ENCODE results near the gene AAK1.
"Not testable (repeated sequence)": the region's sequence is repeated elsewhere in the genome, so short reads cannot be mapped to it uniquely, and the experiment has no call there.

Gene AAK1

DNA sequence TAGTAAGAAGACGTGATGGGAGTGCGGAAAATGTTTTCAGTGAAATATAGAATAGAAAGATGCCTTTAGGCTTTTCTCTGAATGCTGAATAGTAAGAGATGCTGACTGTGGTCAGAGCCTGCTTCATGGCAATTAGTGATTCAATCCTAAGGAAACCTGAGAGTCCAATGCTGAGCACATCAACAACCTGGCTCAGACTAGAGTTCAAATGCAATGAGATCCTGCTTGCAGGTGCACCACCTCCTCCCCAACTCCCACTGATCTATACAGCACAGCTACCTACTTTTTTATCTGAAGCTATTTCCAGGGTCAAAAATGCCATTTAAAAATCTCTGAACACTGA is 65.4 kb downstream of the AAK1 start:
- TF ChIP-seq, protein P1, sequence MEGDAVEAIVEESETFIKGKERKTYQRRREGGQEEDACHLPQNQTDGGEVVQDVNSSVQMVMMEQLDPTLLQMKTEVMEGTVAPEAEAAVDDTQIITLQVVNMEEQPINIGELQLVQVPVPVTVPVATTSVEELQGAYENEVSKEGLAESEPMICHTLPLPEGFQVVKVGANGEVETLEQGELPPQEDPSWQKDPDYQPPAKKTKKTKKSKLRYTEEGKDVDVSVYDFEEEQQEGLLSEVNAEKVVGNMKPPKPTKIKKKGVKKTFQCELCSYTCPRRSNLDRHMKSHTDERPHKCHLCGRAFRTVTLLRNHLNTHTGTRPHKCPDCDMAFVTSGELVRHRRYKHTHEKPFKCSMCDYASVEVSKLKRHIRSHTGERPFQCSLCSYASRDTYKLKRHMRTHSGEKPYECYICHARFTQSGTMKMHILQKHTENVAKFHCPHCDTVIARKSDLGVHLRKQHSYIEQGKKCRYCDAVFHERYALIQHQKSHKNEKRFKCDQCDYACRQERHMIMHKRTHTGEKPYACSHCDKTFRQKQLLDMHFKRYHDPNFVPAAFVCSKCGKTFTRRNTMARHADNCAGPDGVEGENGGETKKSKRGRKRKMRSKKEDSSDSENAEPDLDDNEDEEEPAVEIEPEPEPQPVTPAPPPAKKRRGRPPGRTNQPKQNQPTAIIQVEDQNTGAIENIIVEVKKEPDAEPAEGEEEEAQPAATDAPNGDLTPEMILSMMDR (IDR thresholded peaks at IDR 0.05; ENCODE audit: insufficient read depth, low read depth, low read length, missing control alignments): no peak
- no peak for DNase-seq (ENCODE audit: low read depth)
- no peak overlapping the region for H3K4me3 ChIP-seq (ENCODE audit: low read depth, low read length)

DNA sequence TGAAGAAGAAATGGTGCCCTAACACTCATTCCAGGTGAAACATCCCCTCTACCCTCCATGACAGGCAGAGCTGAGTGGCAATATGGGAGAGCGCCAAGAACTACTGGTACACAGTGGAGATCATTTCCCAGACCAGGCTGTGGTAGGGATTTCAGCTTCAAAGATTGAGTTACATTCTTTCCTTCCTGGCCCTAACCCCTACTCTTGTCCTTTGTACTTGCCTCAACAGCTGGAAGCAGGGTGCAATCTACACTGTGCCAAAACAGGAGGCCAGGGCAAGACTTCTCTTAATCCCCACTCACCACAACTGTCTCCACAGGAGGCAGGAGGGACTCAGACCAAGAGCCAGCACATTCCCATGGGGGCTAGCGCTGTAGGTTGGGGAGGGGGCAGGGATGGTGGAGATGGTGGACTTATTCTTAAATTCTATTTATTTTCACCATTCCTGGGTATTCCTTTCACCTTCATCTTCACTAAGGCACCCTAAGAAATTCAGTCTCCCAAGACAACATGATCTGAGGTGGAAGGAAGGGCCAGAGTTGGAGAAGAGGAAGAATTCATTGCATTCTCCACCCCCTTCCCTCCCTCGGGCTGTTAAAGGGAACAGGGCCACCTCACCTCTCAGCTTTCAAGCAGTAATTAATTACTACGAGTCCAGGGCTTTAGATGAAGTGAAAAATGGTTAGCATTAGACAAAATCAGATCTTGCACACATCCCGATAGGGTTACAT is 65.9 kb downstream of the AAK1 start:
- TF ChIP-seq, protein P1 (IDR thresholded peaks at IDR 0.05; ENCODE audit: insufficient read depth, low read depth, low read length, missing control alignments): no peak
- DNase-seq (ENCODE audit: low read depth): no peak
- H3K4me3 ChIP-seq (ENCODE audit: low read depth, low read length): no peak overlapping the region

DNA sequence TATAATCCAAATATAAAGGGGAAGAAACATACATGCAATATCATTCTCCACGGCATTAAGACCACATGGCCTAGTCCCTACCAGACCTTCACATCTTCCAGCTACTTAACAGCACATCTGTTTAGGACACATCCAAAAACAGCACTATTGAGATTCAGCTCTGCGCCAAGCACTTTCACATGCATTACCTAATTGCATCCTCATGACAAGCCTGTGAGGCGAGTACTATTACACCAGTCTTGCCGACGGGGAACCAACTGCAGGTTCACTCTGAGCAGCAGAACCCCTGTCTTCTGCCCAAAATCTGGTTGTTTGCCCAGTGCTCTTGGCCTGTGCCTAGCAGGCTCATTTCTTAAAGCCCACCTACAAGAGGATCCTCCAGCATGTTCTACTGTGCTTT is 66.7 kb downstream of the AAK1 start:
- DNase-seq (ENCODE audit: low read depth): no peak
- TF ChIP-seq, protein P1 (IDR thresholded peaks at IDR 0.05; ENCODE audit: insufficient read depth, low read depth, low read length, missing control alignments): no peak
- no peak overlapping the region for H3K4me3 ChIP-seq (ENCODE audit: low read depth, low read length)

DNA sequence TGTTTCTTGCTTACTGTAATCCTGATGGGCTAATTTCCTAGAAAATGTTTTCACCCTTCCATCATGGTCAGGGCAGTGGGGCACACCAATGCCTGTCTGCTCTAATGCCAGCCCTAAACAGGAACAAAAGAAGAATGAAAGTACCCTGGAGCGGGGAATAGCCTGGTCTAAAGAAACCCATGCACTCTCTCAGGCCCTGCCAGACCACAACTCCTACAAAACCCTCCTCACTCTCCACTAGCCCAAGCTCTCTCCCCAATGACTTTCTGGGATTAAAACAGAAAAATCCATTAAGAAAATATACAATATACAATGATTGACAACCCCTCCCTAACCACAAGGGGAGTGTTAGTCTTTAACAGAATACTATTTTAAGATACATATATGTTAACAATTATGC is 67.6 kb downstream of the AAK1 start:
- H3K4me3 ChIP-seq (ENCODE audit: low read depth, low read length): no peak overlapping the region
- TF ChIP-seq, protein P1 (IDR thresholded peaks at IDR 0.05; ENCODE audit: insufficient read depth, low read depth, low read length, missing control alignments): no peak
- no peak for DNase-seq (ENCODE audit: low read depth)

DNA sequence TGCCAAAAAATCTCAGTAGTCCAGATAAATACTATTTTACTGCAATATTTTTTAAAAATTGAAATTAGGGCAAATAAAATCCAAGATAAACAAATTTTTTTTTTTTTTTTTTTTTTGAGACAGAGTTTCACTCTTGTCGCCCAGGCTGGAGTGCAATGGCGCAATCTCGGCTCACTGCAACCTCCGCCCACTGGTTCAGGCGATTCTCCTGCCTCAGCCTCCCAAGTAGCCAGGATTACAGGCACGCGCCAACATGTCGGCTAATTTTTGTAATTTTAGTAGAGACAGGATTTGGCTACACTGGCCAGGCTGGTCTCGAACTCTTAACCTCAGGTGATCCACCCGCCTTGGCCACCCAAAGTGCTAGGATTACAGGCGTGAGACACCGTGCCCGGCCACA is 68.2 kb downstream of the AAK1 start:
- not testable (repeated sequence) for DNase-seq (ENCODE audit: low read depth); H3K4me3 ChIP-seq (ENCODE audit: low read depth, low read length)

DNA sequence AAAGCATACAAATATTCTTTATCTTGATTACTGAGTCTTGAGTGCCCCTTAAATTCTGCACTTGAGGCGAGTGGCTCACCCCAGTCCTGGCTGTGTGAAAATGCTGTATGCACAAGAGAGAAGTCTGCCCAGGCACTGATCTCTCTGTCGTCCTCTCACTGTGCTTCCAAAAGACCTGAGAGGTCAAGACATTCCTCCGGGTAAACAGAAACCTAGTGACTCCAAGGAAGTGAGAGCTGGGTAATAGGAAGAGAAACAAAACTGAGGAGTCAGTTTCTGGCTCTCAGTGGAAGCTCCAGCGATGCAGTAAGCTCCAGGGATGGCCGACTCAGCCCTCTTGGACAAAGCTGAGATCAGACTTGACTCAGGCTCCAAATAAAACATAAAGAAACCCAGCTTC is 70.9 kb downstream of the AAK1 start:
- DNase-seq (ENCODE audit: low read depth): no peak
- H3K4me3 ChIP-seq (ENCODE audit: low read depth, low read length): no peak overlapping the region
- TF ChIP-seq, protein P1 (IDR thresholded peaks at IDR 0.05; ENCODE audit: insufficient read depth, low read depth, low read length, missing control alignments): no peak

DNA sequence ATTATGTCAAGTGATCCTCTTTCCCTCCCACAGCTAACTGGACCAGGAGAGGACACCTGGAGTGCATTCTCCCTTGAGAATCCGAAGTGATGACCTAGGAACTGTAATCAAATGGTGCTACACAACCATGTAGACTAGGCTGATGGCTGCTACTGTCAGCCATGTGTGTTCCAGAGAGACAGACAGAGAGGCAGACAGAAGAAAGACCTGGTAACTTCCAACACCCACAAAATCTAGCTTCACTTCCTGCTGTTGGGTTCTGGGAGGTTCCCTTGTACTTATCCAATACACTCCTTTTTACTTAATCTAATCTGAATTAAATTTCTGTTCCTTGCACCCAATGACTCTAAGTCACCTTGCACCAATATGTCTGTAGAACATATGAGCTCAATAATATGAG is 72.3 kb downstream of the AAK1 start:
- no peak overlapping the region for H3K4me3 ChIP-seq (ENCODE audit: low read depth, low read length)
- DNase-seq (ENCODE audit: low read depth): no peak
- TF ChIP-seq, protein P1 (IDR thresholded peaks at IDR 0.05; ENCODE audit: insufficient read depth, low read depth, low read length, missing control alignments): no peak
